SIG-M5 treated with dmso at 0.1 percent for 504 hours (cell line): ENCODE results near the gene PIANP.
A peak's percentile ranks its signal among the peaks of the same experiment; 100 is the strongest.
"Not testable (repeated sequence)": the region's sequence is repeated elsewhere in the genome, so short reads cannot be mapped to it uniquely, and the experiment has no call there.

Source experiments
- DNase-seq: peaks from one replicate; lab custom pipeline; 2025; ENCODE audit not compliant: unreplicated experiment; lab: John Stamatoyannopoulos, UW

PIANP gene

GRCh38 chr12:6700646-6701051, at the start of gene PIANP:
TSS of gene PIANP (minus strand) at chr12:6700815. CDS start at chr12:6698061, 2,754 bp downstream.
- DNase-seq = no peak

GRCh38 chr12:6748761-6749160, 48.1 kb upstream of the PIANP start:
- DNase-seq = no peak

DNA sequence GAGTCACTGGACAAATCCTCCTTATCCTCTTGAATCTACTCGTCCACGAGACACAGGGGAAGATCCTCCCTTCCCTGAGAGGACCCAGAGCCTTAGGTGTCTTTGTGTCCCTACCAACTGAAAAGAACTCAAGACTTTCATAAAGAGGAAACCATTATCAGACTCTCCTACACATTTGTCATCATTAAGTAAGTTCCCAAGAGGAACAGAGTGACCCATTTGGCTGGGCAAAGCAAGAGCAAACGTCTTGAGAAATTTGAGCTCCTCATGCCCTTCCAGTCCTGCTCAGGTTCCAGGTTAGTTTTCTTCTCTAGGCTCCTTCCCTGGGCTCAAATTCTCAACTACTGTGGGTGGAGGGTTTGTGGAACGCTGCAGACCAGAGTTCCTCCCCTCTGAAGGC, 46.6 kb upstream of the PIANP start:
- no peak for DNase-seq

DNA sequence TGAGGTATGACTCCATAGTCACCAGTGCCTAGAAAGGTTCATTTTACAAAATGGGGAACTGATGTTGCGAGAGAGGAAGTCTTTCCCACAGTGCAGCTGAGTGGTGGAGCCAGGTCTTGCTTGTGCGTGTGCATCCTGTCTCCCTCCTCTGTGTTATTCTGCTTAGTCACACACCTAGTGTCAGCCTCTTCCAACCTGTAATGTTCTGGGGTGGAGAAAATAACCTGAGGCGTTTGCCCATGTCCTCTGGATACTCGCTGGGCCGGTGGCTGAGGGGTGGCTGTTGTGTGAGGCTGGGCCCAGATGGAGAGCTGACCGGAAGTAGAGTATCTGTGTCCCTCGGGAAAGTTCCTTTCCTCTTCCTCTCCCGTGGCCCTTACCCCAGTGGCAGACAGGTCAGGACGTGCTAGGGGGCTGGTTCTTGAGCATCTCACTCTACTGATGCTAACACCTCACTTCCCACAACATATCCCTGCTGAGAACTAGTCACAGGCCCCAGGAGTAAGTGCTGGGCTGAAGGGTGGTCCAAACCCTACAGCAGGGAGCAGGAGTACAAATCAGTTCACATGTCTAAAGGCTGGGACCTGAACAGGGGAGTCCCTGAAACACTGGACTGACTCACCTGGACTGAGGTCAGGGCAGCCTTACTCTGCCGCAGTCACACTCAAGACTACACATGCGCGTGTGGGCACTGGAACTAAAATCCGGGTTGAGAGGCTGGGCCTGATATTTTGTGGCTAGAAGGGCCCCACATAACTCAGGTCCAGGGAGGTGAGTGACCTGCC, 45.3 kb upstream of the PIANP start:
- peak; percentile 91 for DNase-seq

DNA sequence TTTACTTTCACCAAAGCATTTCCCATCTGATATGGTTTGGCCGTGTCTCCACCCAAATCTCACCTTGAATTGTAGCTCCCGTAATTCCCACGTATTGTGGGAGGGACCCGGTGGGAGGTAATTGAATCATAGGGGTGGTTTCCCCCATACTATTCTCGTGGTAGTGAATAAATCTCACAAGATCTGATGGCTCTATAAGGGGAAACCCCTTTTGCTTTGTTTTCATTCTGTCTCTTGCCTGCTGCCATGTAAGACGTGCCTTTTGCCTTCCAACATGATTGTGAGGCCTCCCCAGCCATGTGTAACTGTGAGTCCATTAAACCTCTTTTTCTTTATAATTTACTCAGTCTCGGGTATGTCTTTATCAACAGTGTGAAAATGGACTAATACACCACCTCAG, 42.7 kb upstream of the PIANP start:
- not testable (repeated sequence) for DNase-seq

GRCh38 chr12:6742834-6743233, 42.2 kb upstream of the PIANP start:
- DNase-seq = no peak

- DNase-seq = not testable (repeated sequence)
Observed at GRCh38 chr12:6742080-6742479, 41.5 kb upstream of the PIANP start.

GRCh38 chr12:6736754-6737153, 36.1 kb upstream of the PIANP start:
- no peak for DNase-seq

DNA sequence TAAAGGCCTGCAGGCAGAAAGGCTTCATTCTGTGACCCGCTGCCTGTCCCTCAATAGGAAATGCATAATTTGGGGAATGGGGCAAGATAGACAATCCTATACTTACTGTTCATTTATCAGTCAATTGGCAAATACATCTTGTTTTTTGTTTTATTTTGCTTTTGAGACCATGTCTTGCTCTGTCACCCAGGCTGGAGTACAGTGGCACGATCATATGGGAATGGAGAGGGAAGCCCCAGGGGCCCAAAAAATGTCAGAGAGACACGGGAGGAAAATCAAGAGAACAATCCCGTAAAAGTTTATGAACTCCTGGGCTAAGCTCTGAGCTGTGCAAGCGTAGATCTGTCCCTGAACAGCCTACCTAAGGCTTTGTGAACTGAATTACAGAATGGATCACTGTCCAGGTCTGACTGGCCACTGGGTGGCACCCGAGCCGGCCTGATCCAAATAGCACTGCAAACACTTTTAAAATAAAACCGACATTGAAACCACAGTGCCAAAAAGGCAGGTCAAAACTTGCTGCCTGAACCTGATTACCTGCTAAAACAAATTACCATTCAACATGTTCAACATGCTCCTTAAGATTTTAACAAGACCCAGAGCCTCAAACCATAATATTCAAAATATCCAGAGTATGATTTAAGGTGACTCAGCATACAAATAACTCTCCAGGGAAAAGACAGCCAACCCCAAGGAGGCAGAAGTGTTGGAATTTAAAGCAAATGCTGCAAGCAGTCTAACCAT, 35.0 kb upstream of the PIANP start:
- DNase-seq = peak; percentile 43

DNA sequence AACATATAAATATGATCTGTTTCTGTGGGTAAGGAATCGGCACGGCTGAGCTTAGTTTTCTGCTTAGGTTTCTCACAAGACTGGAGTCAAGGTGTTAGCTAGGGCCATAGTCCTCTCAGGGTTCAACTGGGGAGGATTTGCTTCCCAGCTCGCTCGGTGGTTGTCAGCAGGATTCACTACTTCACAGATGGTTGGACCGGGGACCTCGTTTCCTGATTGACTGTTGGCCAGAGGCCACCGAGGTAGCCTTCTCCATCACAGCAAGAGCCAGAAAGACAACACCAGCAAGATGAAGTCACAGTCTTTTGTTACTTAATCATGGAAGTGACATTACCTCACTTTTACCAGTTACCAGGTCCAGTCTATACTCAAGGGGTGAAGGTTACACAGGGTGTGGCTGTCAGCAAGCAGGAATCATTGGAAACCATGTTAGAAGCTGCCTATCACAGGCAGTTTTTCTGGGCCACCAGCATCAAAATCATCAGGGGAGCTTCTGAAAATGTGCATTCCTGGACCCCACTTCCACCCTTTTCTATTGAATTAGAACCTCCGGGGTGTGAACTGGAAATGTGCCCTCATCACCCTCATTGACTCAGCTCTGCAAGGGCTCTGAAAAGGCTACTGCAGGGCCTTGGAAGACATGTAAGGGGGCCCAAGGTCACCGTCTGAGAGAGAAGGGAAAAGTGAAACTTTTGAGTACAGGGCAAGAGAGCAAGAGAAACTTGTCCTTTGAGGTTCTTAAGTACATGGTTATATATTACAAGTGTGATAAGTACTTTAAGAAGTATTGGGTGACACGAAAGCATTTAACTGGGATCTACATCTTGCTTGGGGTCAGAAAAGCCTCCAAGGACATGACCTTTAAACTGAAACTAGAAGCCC, 34.1 kb upstream of the PIANP start:
- no peak for DNase-seq

GRCh38 chr12:6730169-6730568, 29.6 kb upstream of the PIANP start:
- no peak for DNase-seq

GRCh38 chr12:6729186-6729585, 28.6 kb upstream of the PIANP start:
- no peak for DNase-seq

GRCh38 chr12:6725350-6725749, 24.7 kb upstream of the PIANP start:
- no peak for DNase-seq

- DNase-seq = peak; percentile 73
Observed at GRCh38 chr12:6724409-6724797, 23.8 kb upstream of the PIANP start.

GRCh38 chr12:6723607-6724408, 23.2 kb upstream of the PIANP start, which contains the start of gene COPS7A:
TSS of gene COPS7A (plus strand) at chr12:6724046. CDS start at chr12:6724657, 611 bp downstream.
- peak; percentile 100 for DNase-seq

GRCh38 chr12:6722863-6723262, 22.2 kb upstream of the PIANP start:
- no peak for DNase-seq

GRCh38 chr12:6716874-6717437, 16.3 kb upstream of the PIANP start:
- no peak for DNase-seq

DNA sequence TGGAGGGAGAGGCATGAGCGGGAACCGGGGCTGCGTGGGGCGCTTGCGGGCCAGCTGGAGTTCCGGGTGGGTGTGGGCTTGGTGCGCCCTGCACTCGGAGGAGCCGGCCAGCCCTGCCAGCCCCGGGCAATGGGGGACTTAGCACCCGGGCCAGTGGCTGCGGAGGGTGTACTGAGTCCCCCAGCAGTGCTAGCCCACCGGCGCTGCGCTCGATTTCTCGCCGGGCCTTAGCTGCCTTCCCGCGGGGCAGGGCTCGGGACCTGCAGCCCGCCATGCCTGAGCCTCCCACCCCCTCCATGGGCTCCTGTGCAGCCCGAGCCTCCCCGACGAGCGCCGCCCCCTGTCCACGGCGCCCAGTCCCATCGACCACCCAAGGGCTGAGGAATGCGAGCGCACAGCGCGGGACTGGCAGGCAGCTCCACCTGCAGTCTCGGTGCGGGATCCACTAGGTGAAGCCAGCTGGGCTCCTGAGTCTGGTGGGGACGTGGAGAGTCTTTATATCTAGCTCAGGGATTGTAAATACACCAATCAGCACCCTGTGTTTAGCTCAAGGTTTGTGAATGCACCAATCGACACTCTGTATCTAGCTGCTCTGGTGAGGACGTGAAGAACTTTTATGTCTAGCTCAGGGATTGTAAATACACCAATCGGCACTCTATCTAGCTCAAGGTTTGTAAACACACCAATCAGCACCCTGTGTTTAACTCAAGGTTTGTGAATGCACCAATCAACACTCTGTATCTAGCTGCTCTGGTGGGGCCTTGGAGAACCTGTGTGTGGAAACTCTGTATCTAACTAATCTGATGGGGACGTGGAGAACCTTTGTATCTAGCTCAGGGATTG, 15.6 kb upstream of the PIANP start:
- DNase-seq = not testable (repeated sequence)

DNA sequence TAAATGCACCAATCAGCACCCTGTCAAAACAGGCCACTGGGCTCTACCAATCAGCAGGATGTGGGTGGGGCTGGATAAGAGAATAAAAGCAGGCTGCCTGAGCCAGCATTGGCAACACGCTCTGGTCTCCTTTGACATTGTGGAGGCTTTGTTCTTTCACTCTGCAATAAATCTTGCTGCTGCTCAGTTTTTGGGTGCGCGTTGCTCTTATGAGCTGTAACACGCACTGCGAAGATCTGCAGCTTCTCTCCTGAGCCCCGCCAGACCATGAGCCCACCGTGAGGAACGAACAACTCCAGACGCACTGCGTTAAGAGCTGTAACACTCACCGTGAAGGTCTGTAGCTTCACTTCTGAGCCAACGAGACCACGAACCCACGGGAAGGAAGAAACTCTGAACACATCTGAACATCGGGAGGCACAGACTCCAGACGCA, 8.4 kb upstream of the PIANP start:
- no peak for DNase-seq
